ENCODE results near the gene PCNT.

PCNT gene

GRCh38 chr21:46492851-46493250 lies 168.9 kb downstream of the PCNT start:
- no peak for DNase-seq

DNA sequence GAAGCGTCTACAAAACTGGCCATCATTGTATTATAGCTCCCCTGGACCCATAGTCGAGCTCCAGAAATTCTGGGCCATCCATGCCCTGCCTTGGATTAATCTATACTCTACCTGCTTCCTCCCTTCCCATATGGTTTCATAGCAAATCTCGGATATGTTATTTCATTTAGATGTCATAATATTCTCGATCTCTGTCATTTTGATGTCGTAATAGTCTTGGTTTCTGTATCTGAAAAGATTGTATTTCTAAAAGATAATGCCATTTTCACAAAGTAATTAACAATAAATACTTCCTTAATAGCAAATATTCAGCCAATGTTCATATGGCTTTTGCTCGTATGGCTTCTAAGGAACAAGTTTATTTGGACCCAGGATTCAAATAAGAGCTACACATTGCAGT lies 169.9 kb downstream of the PCNT start:
- no peak for DNase-seq
